Fibroblast of lung (primary cell): ENCODE measurements around the gene PSD2. TPM values are rescaled to one million over a fixed set of nuclear protein-coding genes. Genes with fewer than 3 reads are reported as not detected.

Experiments used
- DNase-seq, 2 donors: peaks; one replicate each; pipeline versions ENCODE4 v3.0.0 to v3.0.0-alpha.2; 2010; ENCODE audit warnings: low read depth in 2 of 2
- H2AFZ ChIP-seq: 2 replicates; pipeline ENCODE4 v1.5.1; 2012; ENCODE audit warnings: low read length, control low read depth, inconsistent platforms
- H3K27ac ChIP-seq: 2 replicates; pipeline ENCODE4 v1.5.1; 2011; ENCODE audit warnings: low read length, control low read depth; ENCODE audit not compliant: insufficient read depth
- H3K27me3 ChIP-seq: 2 replicates; pipeline ENCODE4 v1.5.1; 2011; ENCODE audit warnings: mild to moderate bottlenecking, low read length; ENCODE audit not compliant: control insufficient read depth, insufficient read depth
- H3K36me3 ChIP-seq: 2 replicates; pipeline ENCODE4 v1.5.1; 2011; ENCODE audit warnings: low read length; ENCODE audit not compliant: control insufficient read depth, insufficient read depth
- H3K4me1 ChIP-seq: 2 replicates; pipeline ENCODE4 v1.5.1; 2011; ENCODE audit warnings: low read length; ENCODE audit not compliant: control insufficient read depth, insufficient read depth; ENCODE audit errors: extremely low read depth
- H3K4me2 ChIP-seq: 2 replicates; pipeline ENCODE4 v1.5.1; 2011; ENCODE audit warnings: low read length, control low read depth; ENCODE audit not compliant: insufficient read depth; ENCODE audit errors: extremely low read depth
- H3K4me3 ChIP-seq, 4 experiments: fragments of 200-600 bp in 1 of 4; sonication (generic) in 1 of 4; replicated peaks in 1 of 4; 2 replicates each; pipeline ENCODE4 v1.5.1; 2011 to 2016; ENCODE audit warnings: low read length in 4 of 4, low read depth in 3 of 4, mild to moderate bottlenecking in 3 of 4, control low read depth in 2 of 4, inconsistent platforms in 1 of 4, mixed read lengths in 1 of 4; ENCODE audit not compliant: insufficient read depth in 1 of 4; ENCODE audit errors: control extremely low read depth in 1 of 4
- H3K79me2 ChIP-seq: 2 replicates; pipeline ENCODE4 v1.5.1; 2012; ENCODE audit warnings: mild to moderate bottlenecking, low read length, inconsistent platforms; ENCODE audit not compliant: control insufficient read depth, insufficient read depth
- H3K9ac ChIP-seq: 2 replicates; pipeline ENCODE4 v1.5.1; 2011; ENCODE audit warnings: mild to moderate bottlenecking, low read length, control low read depth; ENCODE audit not compliant: insufficient read depth
- H3K9me3 ChIP-seq: 2 replicates; pipeline ENCODE4 v1.5.1; 2012; ENCODE audit warnings: low read depth, low read length; ENCODE audit not compliant: control insufficient read depth, insufficient read depth
- H4K20me1 ChIP-seq: 2 replicates; pipeline ENCODE4 v1.5.1; 2011; ENCODE audit warnings: low read length; ENCODE audit not compliant: control insufficient read depth, insufficient read depth; ENCODE audit errors: extremely low read depth
- EZH2 ChIP-seq: IDR thresholded peaks from 2 replicates; pipeline ENCODE4 v1.5.1; 2012; ENCODE audit warnings: low read length, control low read depth, mild to moderate bottlenecking; ENCODE audit errors: missing control alignments
- polyA plus RNA-seq, 2 donors: library from polyadenylated mRNA; depleted of rRNA in 1 of 2; stranded (reverse) in 1 of 2; unstranded in 1 of 2; fragments of >200 nt; gene quantifications; 2 replicates each; pipeline ENCODE4 v1.2.1, GENCODE V29; 2011 to 2012; ENCODE audit warnings: missing spikeins in 1 of 2
- total RNA-seq: library from RNA; depleted of rRNA; stranded (reverse); fragments of >200 nt; gene quantifications from 2 replicates; pipeline ENCODE4 v1.2.1, GENCODE V29; 2014
- TF ChIP-seq, protein P1 (sequence below), 2 donors: IDR thresholded peaks in 1 of 2; conservative IDR thresholded peaks in 1 of 2; 1 replicate in 1 of 2; 2 replicates in 1 of 2; pipeline ENCODE4 v1.5.1; 2011 to 2012; ENCODE audit warnings: low read length in 2 of 2, control low read depth in 1 of 2, inconsistent platforms in 1 of 2, low read depth in 1 of 2, mild to moderate bottlenecking in 1 of 2

Gene PSD2
- total and polyA plus RNA-seq, 2 donors (not counting 1 experiment from before 2014, with no cell fraction given), result 0.05 to 0.17 TPM

GRCh38 chr5:139850423-139851016, 54.9 kb downstream of the PSD2 start:
- H3K79me2 ChIP-seq, result no peaks in the 10 kb centered on the region
- H3K36me3 ChIP-seq, result no peaks in the 10 kb centered on the region
- no peak overlapping the region for H3K4me3 ChIP-seq
- no peak overlapping the region for H2AFZ ChIP-seq
- H3K27ac ChIP-seq, result no peak overlapping the region
- peaks cover 9% of the 10 kb centered on the region for H3K27me3 ChIP-seq
- no peaks in the 10 kb centered on the region for H3K9me3 ChIP-seq
- DNase-seq, result no peak
- H3K9ac ChIP-seq, result no peak overlapping the region
- H3K4me1 ChIP-seq, result no peaks in the 10 kb centered on the region
- H4K20me1 ChIP-seq, result no peaks in the 10 kb centered on the region
- TF ChIP-seq EZH2, result no peak
- TF ChIP-seq, protein P1, sequence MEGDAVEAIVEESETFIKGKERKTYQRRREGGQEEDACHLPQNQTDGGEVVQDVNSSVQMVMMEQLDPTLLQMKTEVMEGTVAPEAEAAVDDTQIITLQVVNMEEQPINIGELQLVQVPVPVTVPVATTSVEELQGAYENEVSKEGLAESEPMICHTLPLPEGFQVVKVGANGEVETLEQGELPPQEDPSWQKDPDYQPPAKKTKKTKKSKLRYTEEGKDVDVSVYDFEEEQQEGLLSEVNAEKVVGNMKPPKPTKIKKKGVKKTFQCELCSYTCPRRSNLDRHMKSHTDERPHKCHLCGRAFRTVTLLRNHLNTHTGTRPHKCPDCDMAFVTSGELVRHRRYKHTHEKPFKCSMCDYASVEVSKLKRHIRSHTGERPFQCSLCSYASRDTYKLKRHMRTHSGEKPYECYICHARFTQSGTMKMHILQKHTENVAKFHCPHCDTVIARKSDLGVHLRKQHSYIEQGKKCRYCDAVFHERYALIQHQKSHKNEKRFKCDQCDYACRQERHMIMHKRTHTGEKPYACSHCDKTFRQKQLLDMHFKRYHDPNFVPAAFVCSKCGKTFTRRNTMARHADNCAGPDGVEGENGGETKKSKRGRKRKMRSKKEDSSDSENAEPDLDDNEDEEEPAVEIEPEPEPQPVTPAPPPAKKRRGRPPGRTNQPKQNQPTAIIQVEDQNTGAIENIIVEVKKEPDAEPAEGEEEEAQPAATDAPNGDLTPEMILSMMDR (conservative IDR thresholded peaks at IDR 0.05 in 1 of 2, IDR thresholded peaks at IDR 0.05 in 1 of 2; ENCODE audit: low read depth in 1 of 2, low read length in 2 of 2), result no peak
- H3K4me2 ChIP-seq, result no peak overlapping the region

GRCh38 chr5:139851558-139851957, 56.0 kb downstream of the PSD2 start:
- H3K4me2 ChIP-seq, result no peak overlapping the region
- no peaks in the 10 kb centered on the region for H3K4me1 ChIP-seq
- no peaks in the 10 kb centered on the region for H3K79me2 ChIP-seq
- no peaks in the 10 kb centered on the region for H3K9me3 ChIP-seq
- TF ChIP-seq, protein P1 (conservative IDR thresholded peaks at IDR 0.05 in 1 of 2, IDR thresholded peaks at IDR 0.05 in 1 of 2; ENCODE audit: low read depth in 1 of 2, low read length in 2 of 2), result no peak
- TF ChIP-seq EZH2, result no peak
- H2AFZ ChIP-seq, result no peak overlapping the region
- H4K20me1 ChIP-seq, result no peaks in the 10 kb centered on the region
- H3K9ac ChIP-seq, result no peak overlapping the region
- no peak overlapping the region for H3K4me3 ChIP-seq
- H3K27me3 ChIP-seq, result peaks cover 5% of the 10 kb centered on the region
- H3K27ac ChIP-seq, result no peak overlapping the region
- H3K36me3 ChIP-seq, result no peaks in the 10 kb centered on the region
- DNase-seq, result no peak

DNA sequence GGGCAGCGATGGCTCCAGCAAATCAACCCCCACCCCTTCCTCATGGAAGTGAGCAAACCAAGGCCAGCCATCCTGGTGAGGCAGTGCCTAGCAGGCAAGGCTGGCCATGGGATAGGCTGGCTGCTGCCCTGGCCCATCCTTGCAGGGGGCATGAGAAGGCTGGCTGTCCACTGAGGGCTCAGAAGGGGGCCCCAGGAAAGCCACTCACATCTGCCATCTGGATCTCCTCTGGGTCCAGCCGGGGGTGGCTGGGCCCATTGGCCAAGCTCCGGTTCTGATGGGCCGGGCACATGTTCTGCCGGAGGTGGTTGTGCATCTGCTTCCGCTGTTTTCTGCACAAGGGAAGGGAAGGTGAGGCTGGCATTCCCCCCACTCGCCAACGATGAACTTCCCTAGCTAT, 57.1 kb downstream of the PSD2 start:
- no peaks in the 10 kb centered on the region for H3K9me3 ChIP-seq
- H3K4me1 ChIP-seq, result no peaks in the 10 kb centered on the region
- no peak overlapping the region for H3K4me2 ChIP-seq
- no peak overlapping the region for H3K4me3 ChIP-seq
- H3K27me3 ChIP-seq, result peaks cover 5% of the 10 kb centered on the region
- no peaks in the 10 kb centered on the region for H4K20me1 ChIP-seq
- TF ChIP-seq, protein P1 (conservative IDR thresholded peaks at IDR 0.05 in 1 of 2, IDR thresholded peaks at IDR 0.05 in 1 of 2; ENCODE audit: low read depth in 1 of 2, low read length in 2 of 2), result no peak
- TF ChIP-seq EZH2, result no peak
- no peaks in the 10 kb centered on the region for H3K79me2 ChIP-seq
- no peak overlapping the region for H3K9ac ChIP-seq
- H3K36me3 ChIP-seq, result no peaks in the 10 kb centered on the region
- DNase-seq, result no peak
- no peak overlapping the region for H3K27ac ChIP-seq
- H2AFZ ChIP-seq, result no peak overlapping the region
